ENCODE measurements around the gene COL4A6.

The COL4A6 gene

GRCh38 chrX:108271397-108271787 lies 166.8 kb downstream of the COL4A6 start:
- DNase-seq (ENCODE audit: extremely low read depth, low read depth) = no peak
- no peak for TF ChIP-seq CTCF (IDR thresholded peaks at IDR 0.05; ENCODE audit: low read depth, low read length)

GRCh38 chrX:108270739-108271396 lies 167.4 kb downstream of the COL4A6 start:
- no peak for DNase-seq (ENCODE audit: extremely low read depth, low read depth)

GRCh38 chrX:108270280-108270679 lies 167.9 kb downstream of the COL4A6 start:
- no peak for DNase-seq (ENCODE audit: extremely low read depth, low read depth)
- no peak for TF ChIP-seq CTCF (IDR thresholded peaks at IDR 0.05; ENCODE audit: low read depth, low read length)

More at GRCh38 chrX:108270739-108271396, 167.4 kb downstream of the COL4A6 start:
- TF ChIP-seq CTCF (IDR thresholded peaks at IDR 0.05; ENCODE audit: low read depth, low read length) = no peak

GRCh38 chrX:108268434-108269080 lies 169.7 kb downstream of the COL4A6 start:
- no peak for DNase-seq (ENCODE audit: extremely low read depth, low read depth)
- no peak for TF ChIP-seq CTCF (IDR thresholded peaks at IDR 0.05; ENCODE audit: low read depth, low read length)

DNA sequence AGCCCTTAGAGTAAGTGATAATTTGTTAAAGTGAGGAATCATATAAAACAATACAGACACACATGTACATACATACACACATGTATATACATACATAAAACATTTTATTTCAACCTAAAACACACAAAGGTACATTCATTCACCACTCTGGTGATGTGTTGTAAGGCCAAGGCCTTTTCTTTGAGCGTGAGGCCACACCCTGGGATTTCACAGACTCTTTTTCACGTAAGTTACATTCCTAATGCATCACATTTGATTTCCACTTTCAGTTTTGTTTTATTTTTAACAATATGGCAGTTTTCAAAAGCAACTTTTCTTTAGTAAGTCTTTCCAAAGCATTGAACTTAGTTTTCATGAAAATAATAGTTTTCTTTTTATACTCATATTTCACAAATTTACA lies 170.7 kb downstream of the COL4A6 start:
- no peak for DNase-seq (ENCODE audit: extremely low read depth, low read depth)
- no peak for TF ChIP-seq CTCF (IDR thresholded peaks at IDR 0.05; ENCODE audit: low read depth, low read length)

GRCh38 chrX:108264376-108264775 lies 173.8 kb downstream of the COL4A6 start:
- TF ChIP-seq CTCF (IDR thresholded peaks at IDR 0.05; ENCODE audit: low read depth, low read length) = no peak
- DNase-seq (ENCODE audit: extremely low read depth, low read depth) = no peak

- no peak for TF ChIP-seq CTCF (IDR thresholded peaks at IDR 0.05; ENCODE audit: low read depth, low read length)
- DNase-seq (ENCODE audit: extremely low read depth, low read depth) = peak; percentile 7
These were observed 176.5 kb downstream of the COL4A6 start for GRCh38 chrX:108261549-108262203.
